LNCaP clone FGC (cell line): ENCODE data around the gene MIPOL1.
"Not testable (repeated sequence)": the region's sequence is repeated elsewhere in the genome, so short reads cannot be mapped to it uniquely, and the experiment has no call there.

Source experiments
- DNase-seq: peaks from one replicate; pipeline ENCODE4 v3.0.0-alpha.2; 2011; ENCODE audit warnings: low read depth
- H3K4me3 ChIP-seq: 2 replicates; pipeline ENCODE4 v1.5.1; 2011; ENCODE audit warnings: mild to moderate bottlenecking, low read depth, low read length, control low read depth
- CTCF ChIP-seq: IDR thresholded peaks from 2 replicates; pipeline ENCODE4 v1.5.1; 2012; ENCODE audit warnings: mild to moderate bottlenecking; ENCODE audit not compliant: control insufficient read depth, insufficient read depth; ENCODE audit errors: extremely low read depth

MIPOL1 gene

GRCh38 chr14:37172936-37173614, 24.7 kb upstream of the MIPOL1 start:
- TF ChIP-seq CTCF: no peak
- peak overlapping the region; percentile 86 for H3K4me3 ChIP-seq
- DNase-seq: no peak

DNA sequence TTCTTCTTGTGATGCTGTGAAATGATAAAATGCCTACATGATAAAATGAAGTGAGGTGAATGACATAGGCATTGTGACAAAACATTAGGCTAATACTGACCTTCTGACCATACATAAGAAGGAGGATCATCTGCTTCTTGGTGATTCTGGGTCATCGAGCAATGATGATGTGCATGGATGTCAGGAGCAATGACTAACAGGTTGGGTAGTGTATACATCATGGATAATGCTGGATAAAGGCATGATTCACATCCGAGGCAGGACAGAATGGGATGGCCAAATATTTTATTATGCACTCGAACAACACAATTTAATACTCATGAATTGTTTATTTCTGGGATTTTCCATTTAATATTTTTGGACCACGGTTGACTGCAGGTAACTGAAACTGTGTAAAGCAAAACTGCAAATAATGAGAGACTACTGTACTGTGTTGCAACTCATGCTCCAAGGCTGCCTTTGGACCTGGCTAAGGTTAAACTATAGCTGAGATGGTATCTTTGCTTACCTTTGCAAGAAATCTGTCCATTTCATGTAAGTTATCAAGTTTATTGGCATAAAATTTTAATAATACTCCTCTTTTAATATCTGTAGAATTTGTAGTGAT, 17.7 kb upstream of the MIPOL1 start:
- DNase-seq: no peak
- H3K4me3 ChIP-seq: no peak overlapping the region
- no peak for TF ChIP-seq CTCF

GRCh38 chr14:37180886-37181285, 16.9 kb upstream of the MIPOL1 start:
- H3K4me3 ChIP-seq, DNase-seq: not testable (repeated sequence)

DNA sequence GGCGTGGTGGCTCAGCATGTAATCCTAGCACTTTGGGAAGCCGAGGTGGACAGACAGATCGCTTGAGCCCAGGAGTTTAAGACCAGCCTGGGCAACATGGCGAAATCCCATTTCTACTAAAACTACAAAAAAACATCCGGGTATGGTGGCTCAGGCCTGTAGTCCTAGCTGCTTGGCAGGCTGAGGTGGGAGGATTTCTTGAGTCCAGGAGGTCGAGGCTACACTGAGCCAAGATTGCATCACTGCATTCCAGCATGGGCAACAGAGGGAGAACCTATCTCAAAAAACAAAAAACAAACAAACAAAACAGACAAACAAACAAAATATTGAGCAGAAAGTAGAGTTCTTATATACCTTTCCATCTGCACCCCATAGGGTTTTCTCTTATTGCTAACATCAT, 16.3 kb upstream of the MIPOL1 start:
- no peak for DNase-seq
- H3K4me3 ChIP-seq: no peak overlapping the region
- no peak for TF ChIP-seq CTCF

GRCh38 chr14:37184520-37184919, 13.2 kb upstream of the MIPOL1 start:
- H3K4me3 ChIP-seq, DNase-seq: not testable (repeated sequence)

GRCh38 chr14:37185670-37186069, 12.1 kb upstream of the MIPOL1 start:
- H3K4me3 ChIP-seq: no peak overlapping the region
- TF ChIP-seq CTCF: no peak
- DNase-seq: no peak

DNA sequence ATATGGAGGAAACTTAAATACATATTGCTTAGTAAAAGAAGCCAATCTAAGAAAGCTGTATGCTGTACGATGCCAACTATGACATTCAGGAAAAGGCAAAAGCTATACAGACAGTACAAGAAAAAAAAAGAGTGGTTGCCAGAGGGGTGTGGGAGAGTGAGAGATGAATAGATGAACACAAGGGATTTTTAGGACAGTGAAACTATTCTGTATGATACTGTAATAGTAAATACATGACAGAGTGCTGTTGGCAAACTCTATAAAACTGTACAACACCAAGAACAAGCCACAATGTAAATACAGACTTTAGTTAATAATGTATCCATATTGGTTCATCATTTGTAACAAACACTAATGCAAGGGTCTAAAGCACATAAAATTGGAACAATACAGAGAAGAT, 10.9 kb upstream of the MIPOL1 start:
- no peak for TF ChIP-seq CTCF
- no peak overlapping the region for H3K4me3 ChIP-seq
- no peak for DNase-seq

DNA sequence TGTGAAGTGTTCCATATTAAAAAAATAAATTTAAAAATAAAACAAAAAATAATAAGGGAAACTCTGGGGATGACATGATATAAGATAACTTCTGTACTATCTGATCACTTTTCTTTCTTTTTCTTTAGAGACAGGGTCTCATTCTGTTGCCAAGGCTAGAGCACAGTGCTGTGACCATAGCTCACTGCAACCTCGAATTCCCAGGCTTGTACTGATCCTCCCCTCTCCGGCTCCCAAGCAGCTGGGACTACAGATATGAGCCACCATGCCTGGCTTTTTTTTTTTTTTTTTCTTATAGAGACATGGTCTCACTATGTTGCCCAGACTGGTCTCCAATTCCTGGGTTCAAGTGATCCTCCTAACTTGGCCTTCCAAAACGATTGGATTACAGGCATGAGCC, 10.4 kb upstream of the MIPOL1 start:
- DNase-seq: no peak
- H3K4me3 ChIP-seq: no peak overlapping the region
- no peak for TF ChIP-seq CTCF

DNA sequence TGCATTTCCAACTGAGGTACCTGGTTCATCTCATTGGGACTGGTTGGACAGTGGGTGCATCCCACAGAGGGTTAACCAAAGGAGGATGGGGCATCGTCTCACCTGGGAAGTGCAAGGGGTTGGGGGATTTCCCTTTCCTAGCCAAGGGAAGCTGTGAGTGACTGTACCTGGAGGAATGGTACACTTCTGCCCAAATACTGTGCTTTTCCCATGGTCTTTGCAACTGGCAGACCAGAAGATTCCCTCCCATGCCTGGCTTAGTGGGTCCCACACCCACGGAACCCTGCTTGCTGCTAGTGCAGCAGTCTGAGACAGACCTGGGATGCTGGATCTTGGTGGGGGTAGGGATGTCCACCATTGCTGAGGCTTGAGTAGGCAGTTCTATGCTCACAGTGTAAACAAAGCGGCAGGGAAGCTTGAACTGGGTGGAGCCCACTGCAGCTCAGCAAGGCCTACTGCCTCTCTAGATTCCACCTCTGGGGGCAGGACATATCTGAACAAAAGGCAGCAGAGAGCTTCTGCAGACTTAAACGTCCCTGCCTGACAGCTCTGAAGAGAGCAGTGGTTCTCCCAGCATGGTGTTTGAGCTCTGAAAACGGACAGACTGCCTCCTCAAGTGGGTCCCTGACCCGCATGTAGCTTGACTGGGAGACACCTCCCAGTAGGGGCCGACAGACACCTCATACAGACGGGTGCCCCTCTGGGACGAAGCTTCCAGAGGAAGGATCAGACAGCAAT, 9.7 kb upstream of the MIPOL1 start:
- not testable (repeated sequence) for H3K4me3 ChIP-seq, DNase-seq

DNA sequence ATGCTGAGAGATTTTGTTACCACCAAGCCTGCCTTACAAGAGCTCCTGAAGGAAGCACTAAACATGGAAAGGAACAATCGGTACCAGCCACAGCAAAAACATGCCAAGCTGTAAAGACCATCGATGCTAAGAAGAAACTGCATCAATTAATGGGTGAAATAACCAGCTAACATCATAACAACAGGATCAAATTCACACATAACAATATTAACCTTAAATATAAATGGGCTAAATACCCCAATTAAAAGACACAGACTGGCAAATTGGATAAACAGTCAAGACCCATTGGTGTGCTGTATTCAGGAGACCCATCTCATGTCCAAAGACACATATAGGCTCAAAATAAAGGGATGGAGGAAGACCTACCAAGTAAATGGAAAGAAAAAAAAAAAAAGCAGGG, 8.0 kb upstream of the MIPOL1 start:
- DNase-seq, H3K4me3 ChIP-seq: not testable (repeated sequence)
